Ovary (tissue), 9 donors: ENCODE data around the gene SULT1C2. TPM values are rescaled to one million over a fixed set of nuclear protein-coding genes. Genes with fewer than 3 reads are reported as not detected.

ENCODE experiments used
- DNase-seq, 5 donors: peaks; one replicate each; pipeline ENCODE4 v3.0.0-alpha.2; 2019 to 2020
- H3K27ac ChIP-seq, 2 donors: fragments of 200-600 bp; one replicate each; pipeline versions ENCODE4 v1.5.1 to v1.8.0; 2019 to 2022
- H3K27me3 ChIP-seq: fragments of 200-600 bp; one replicate; pipeline ENCODE4 v1.8.0; 2022
- H3K36me3 ChIP-seq: fragments of 200-600 bp; sonication (generic); one replicate; pipeline ENCODE4 v1.5.1; 2019
- H3K4me1 ChIP-seq: one replicate; pipeline ENCODE4 v1.8.1; 2013; ENCODE audit warnings: mild to moderate bottlenecking, moderate library complexity; ENCODE audit not compliant: insufficient read depth
- H3K4me3 ChIP-seq: fragments of 200-600 bp; sonication (generic); one replicate; pipeline ENCODE4 v1.5.1; 2017
- H3K9me3 ChIP-seq, 2 donors: fragments of 200-600 bp in 1 of 2; sonication (generic) in 1 of 2; one replicate each; pipeline versions ENCODE4 v1.5.1 to v1.8.1; 2013 to 2019; ENCODE audit warnings: mild to moderate bottlenecking in 1 of 2, moderate library complexity in 1 of 2
- EP300 ChIP-seq: sonication (generic); formaldehyde crosslinking; IDR thresholded peaks from one replicate; pipeline ENCODE4 v1.6.1; 2017; ENCODE audit warnings: antibody characterized with exemption
- POLR2A ChIP-seq: fragments of 450-650 bp; IDR thresholded peaks from one replicate; pipeline ENCODE4 v1.6.1; 2017; ENCODE audit warnings: antibody characterized with exemption, mild to moderate bottlenecking, moderate library complexity
- WGBS, 3 donors: extraction: QIAGEN DNeasy Blood & Tissue Kit in 1 of 3; methylation state at CpG; one replicate each; pipeline versions ENCODE4 v1.1.5 to v1.1.7; 2013 to 2017; 5-methylcytosine and 5-hydroxymethylcytosine counted together
- intact Hi-C, 4 donors: fragments of 100-400 bp; cut with DNase I; formaldehyde crosslinking; loops; one replicate each; pipeline versions ENCODE4 v1.11.0 to v1.15.1; 2022 to 2023
- polyA plus RNA-seq, 2 donors: library from polyadenylated mRNA; stranded (reverse); fragments of 200-250 nt in 1 of 2; fragments of 350-450 nt in 1 of 2; fragmentation: Illumina TruSeq in 1 of 2; extraction: RNeasy Lipid Tissue Mini Kit (QIAGEN cat#74804) in 1 of 2; gene quantifications; one replicate each; pipeline ENCODE4 v1.2.3, GENCODE V29; 2013 to 2014
- total RNA-seq, 7 donors: library from RNA; depleted of rRNA in 2 of 7; stranded (reverse); fragments of >200 nt in 2 of 7; fragmentation: NEBNext Ultra II Directional in 3 of 7; extraction: Animal tissue kit (Norgen Biotek cat#: 25700) in 3 of 7; gene quantifications; one replicate each; pipeline versions ENCODE4 v1.1.0 to v1.2.4, GENCODE V29; 2016 to 2023
- TF ChIP-seq, protein P1 (sequence below), 3 donors: fragments of 450-650 bp in 2 of 3; fragments of 200-600 bp in 1 of 3; IDR thresholded peaks; one replicate each; pipeline versions ENCODE4 v1.5.1 to v1.8.0; 2016 to 2022; ENCODE audit warnings: antibody characterized with exemption in 3 of 3, mild to moderate bottlenecking in 1 of 3
- donor health status: DM: no; HTN: no; CAD: no; lungs with moderate emphysema.
- donor health status: DM: no; HTN: no; CAD: no.
- donor health status: Bipolar disorder and iron deficiency.
- donor health status: DM: yes; HTN: yes; CAD: no.
- donor health status: DM: no; HTN: no; CAD: no.
- donor health status: DM: yes; HTN: yes; CAD: no.

The SULT1C2 gene
- total and polyA plus RNA-seq, 9 donors: under 0.01 to 3.2 (median 0.40) TPM

DNA sequence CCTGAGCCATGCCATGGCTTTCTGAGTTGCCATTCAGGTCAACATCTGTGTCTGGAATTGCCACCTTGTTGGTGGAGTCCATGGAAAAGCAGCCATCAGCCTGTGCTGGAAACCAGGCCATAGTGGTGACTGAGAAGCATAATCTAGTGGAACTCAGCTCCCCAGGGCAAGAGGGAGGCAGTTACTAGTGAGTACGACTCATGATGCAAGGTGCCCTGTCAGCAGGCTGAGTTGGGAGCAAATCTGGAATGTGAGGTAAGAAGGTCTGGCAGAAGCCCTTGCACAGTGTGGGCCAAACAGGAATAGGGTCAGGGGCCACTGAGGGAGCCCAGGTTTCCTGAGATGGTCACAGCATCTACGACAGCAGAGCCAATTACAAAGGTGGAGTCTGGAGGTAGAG is 37.1 kb downstream of the SULT1C2 start:
- Histone ChIP-seq H3K27me3 (no peaks in the 10 kb centered on the region), H3K9me3 (no peaks in the 10 kb centered on the region), H3K27ac (no peak overlapping the region), H3K4me3 (no peak overlapping the region), H3K36me3 (no peaks in the 10 kb centered on the region), H3K4me1 (no peaks in the 10 kb centered on the region)
- no peak for TF ChIP-seq POLR2A
- TF ChIP-seq, protein P1, sequence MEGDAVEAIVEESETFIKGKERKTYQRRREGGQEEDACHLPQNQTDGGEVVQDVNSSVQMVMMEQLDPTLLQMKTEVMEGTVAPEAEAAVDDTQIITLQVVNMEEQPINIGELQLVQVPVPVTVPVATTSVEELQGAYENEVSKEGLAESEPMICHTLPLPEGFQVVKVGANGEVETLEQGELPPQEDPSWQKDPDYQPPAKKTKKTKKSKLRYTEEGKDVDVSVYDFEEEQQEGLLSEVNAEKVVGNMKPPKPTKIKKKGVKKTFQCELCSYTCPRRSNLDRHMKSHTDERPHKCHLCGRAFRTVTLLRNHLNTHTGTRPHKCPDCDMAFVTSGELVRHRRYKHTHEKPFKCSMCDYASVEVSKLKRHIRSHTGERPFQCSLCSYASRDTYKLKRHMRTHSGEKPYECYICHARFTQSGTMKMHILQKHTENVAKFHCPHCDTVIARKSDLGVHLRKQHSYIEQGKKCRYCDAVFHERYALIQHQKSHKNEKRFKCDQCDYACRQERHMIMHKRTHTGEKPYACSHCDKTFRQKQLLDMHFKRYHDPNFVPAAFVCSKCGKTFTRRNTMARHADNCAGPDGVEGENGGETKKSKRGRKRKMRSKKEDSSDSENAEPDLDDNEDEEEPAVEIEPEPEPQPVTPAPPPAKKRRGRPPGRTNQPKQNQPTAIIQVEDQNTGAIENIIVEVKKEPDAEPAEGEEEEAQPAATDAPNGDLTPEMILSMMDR (IDR thresholded peaks at IDR 0.05): no peak
- no peak for TF ChIP-seq EP300
- intact Hi-C loops: no loop called here
- DNase-seq: no peak
- WGBS, 3 donors: 80 to 95% (median 89%) methylated on average over 2 of the region's 2 CpGs

DNA sequence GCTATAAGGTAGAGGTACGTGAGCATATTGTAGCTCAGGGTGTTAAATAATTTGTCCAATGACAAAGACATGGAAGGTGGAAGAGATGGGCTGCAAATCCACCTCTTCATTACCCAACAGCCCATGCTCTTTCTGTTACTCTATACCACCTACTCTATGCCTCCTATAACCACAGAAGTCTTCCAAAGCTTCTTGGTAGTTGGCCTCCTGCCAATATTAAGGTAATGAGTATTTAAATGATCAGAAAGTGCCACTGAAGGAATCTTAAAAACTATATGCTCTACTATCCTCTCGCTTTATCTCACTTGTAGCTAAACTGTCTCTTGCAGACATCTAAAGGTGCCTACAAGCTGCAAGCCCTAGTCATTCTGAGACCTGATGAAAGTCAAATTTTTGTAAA is 41.1 kb downstream of the SULT1C2 start:
- WGBS, 3 donors: 89 to 97% (median 95%) methylated on average over 2 of the region's 2 CpGs

DNA sequence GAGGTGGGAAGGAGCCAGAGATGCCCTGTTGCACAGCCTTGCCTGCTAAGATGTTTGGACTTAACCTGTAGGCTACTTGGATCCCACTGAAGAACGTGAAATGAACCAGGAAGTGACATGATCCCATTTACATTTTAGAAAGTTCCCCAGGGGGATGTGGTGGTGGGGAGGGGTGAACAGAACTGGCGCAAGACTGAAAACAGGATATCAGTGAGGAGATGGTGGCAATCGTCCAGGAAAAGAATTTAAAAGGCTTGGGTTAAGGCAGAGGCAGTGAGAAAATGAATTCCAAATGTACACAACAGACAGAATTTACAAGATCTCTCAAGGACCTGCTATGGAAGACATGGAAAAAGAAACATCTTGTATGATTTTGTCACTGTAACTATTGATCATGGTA is 42.3 kb downstream of the SULT1C2 start:
- WGBS, 3 donors: 23 to 31% (median 26%) methylated on average over 3 of the region's 3 CpGs
- intact Hi-C loops: no loop called here
- no peak for DNase-seq
- Histone ChIP-seq H3K36me3 (no peaks in the 10 kb centered on the region), H3K9me3 (no peaks in the 10 kb centered on the region), H3K27me3 (no peaks in the 10 kb centered on the region), H3K27ac (no peak overlapping the region), H3K4me1 (no peaks in the 10 kb centered on the region), H3K4me3 (no peak overlapping the region)
- TF ChIP-seq POLR2A (no peak), EP300 (no peak)
- TF ChIP-seq, protein P1 (IDR thresholded peaks at IDR 0.05): no peak

More for the DNA sequence above, 41.1 kb downstream of the SULT1C2 start:
- Histone ChIP-seq H3K4me1 (no peaks in the 10 kb centered on the region), H3K27ac (no peak overlapping the region), H3K4me3 (no peak overlapping the region), H3K27me3 (no peaks in the 10 kb centered on the region), H3K36me3 (no peaks in the 10 kb centered on the region), H3K9me3 (no peaks in the 10 kb centered on the region)
- intact Hi-C loops: no loop called here
- TF ChIP-seq EP300 (no peak), POLR2A (no peak)
- TF ChIP-seq, protein P1 (IDR thresholded peaks at IDR 0.05): no peak
- no peak for DNase-seq

DNA sequence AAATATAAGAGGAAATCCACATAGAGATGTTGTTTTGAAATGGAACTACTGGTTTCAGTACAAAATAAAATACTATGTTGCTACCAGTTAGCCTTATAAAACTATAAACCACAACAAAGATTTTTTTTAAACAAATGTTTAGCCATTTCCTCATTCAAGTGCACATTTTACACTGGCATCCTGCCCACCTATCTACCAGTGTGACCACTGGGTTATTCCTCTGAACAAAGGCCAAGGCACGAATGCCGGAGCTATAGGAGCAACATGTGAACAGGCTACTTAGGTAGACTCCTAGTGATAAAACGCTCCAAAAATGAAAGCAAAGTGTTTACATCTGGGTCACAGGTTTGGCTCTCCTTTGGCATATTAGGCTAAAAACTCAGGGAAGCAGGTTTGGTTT is 57.3 kb downstream of the SULT1C2 start:
- Histone ChIP-seq H3K4me3 (no peak overlapping the region), H3K4me1 (no peaks in the 10 kb centered on the region), H3K27ac (no peak overlapping the region), H3K36me3 (no peaks in the 10 kb centered on the region), H3K27me3 (no peaks in the 10 kb centered on the region), H3K9me3 (no peaks in the 10 kb centered on the region)
- no peak for DNase-seq
- intact Hi-C loops: loop anchor here in 1 of 4 donors (10.0 kb wide), 1 partner anchor 239 kb away; no protein-coding TSS in a partner anchor
- TF ChIP-seq, protein P1 (IDR thresholded peaks at IDR 0.05): no peak
- TF ChIP-seq POLR2A (no peak), EP300 (no peak)
- WGBS, 3 donors: 28 to 54% (median 47%) methylated on average over 3 of the region's 3 CpGs
